ENCODE measurements around the gene SLC16A10. TPM values are rescaled to one million over a fixed set of nuclear protein-coding genes. Genes with fewer than 3 reads are reported as not detected.
A peak's percentile ranks its signal among the peaks of the same experiment; 100 is the strongest.

SLC16A10 gene
- total RNA-seq, 1 donor, result not detected

DNA sequence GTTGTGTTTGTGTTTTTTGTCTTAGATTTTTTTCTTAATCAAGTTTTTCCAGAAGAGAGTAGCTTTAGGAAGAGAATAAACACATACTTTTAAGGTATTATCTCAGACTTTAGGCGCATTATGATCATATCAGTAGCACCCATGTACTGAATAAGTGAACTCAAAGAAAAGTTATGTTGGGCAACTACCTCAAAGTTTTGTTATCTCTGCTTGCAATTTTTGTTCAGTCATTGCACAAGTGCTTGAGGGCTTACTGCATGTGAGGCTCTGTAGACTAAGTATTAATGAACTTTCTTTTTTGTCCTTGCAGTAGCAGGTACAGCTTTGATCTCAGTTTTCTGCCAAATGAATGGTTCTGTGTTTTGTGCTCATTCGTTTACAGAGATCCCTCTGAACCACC, 189.0 kb downstream of the SLC16A10 start:
- H3K4me3 ChIP-seq (ENCODE audit: low read depth, low read length), result no peak overlapping the region
- TF ChIP-seq, protein P1, sequence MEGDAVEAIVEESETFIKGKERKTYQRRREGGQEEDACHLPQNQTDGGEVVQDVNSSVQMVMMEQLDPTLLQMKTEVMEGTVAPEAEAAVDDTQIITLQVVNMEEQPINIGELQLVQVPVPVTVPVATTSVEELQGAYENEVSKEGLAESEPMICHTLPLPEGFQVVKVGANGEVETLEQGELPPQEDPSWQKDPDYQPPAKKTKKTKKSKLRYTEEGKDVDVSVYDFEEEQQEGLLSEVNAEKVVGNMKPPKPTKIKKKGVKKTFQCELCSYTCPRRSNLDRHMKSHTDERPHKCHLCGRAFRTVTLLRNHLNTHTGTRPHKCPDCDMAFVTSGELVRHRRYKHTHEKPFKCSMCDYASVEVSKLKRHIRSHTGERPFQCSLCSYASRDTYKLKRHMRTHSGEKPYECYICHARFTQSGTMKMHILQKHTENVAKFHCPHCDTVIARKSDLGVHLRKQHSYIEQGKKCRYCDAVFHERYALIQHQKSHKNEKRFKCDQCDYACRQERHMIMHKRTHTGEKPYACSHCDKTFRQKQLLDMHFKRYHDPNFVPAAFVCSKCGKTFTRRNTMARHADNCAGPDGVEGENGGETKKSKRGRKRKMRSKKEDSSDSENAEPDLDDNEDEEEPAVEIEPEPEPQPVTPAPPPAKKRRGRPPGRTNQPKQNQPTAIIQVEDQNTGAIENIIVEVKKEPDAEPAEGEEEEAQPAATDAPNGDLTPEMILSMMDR (IDR thresholded peaks at IDR 0.05; ENCODE audit: insufficient read depth, low read depth, low read length), result no peak
- DNase-seq (ENCODE audit: low read depth), result peak; percentile 53

DNA sequence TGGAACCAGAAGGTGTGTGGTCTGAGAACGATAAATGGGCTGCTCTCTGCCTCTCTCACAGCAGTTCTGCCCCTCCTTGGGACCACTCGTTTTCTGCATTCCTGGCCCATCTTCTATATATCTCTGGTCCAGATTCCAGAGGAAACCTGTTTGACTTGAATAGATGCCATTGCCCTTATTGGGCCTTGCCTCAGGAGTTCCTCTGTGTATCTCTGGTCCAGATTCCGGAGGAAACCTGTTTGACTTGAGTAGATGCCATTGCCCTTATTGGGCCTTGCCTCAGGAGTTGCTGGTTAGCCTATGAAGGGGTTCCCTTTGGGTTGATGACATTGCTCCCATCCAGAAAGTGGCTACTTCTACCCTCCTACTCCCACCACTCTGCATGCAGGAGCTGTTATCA, 189.4 kb downstream of the SLC16A10 start:
- DNase-seq (ENCODE audit: low read depth), result no peak
- TF ChIP-seq, protein P1 (IDR thresholded peaks at IDR 0.05; ENCODE audit: insufficient read depth, low read depth, low read length), result no peak
- H3K4me3 ChIP-seq (ENCODE audit: low read depth, low read length), result no peak overlapping the region

GRCh38 chr6:111277819-111278218, 190.5 kb downstream of the SLC16A10 start:
- no peak overlapping the region for H3K4me3 ChIP-seq (ENCODE audit: low read depth, low read length)
- TF ChIP-seq, protein P1 (IDR thresholded peaks at IDR 0.05; ENCODE audit: insufficient read depth, low read depth, low read length), result no peak
- DNase-seq (ENCODE audit: low read depth), result no peak

DNA sequence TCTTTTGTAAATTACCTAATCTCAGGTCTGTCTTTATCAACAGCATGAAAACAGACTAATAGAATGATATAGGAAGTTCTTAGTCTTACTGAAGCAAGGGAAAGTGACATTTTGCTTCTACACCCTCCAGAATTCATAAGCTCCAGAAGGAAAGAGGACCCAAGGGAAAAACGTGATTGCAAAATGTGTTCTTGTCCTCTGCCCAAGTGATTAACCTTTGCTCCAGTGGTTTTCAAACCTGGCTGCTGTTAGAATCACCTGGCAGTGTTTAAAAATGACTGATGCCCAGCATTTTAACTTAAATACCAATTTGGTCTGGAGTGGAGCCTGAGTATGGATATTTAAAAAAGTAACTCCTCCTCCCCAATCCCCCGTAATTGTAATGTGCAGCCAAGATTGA, 191.4 kb downstream of the SLC16A10 start:
- no peak for DNase-seq (ENCODE audit: low read depth)
- H3K4me3 ChIP-seq (ENCODE audit: low read depth, low read length), result no peak overlapping the region
- TF ChIP-seq, protein P1 (IDR thresholded peaks at IDR 0.05; ENCODE audit: insufficient read depth, low read depth, low read length), result no peak

GRCh38 chr6:111280445-111280955, 193.2 kb downstream of the SLC16A10 start:
- H3K4me3 ChIP-seq (ENCODE audit: low read depth, low read length), result no peak overlapping the region
- no peak for DNase-seq (ENCODE audit: low read depth)
- TF ChIP-seq, protein P1 (IDR thresholded peaks at IDR 0.05; ENCODE audit: insufficient read depth, low read depth, low read length), result no peak

Small RNA genes within 50 kb of the gene (small RNA-seq; reads per million reads assigned to genes)
- not detected for gene RNU6-960P

Other genes starting within 250 kb of the SLC16A10 start
- gene AMD1, start 212.7 kb upstream of the SLC16A10 start, total RNA-seq, result 80.5 and 123 TPM in 2 replicates
- gene GTF3C6, start 128.8 kb upstream of the SLC16A10 start, total RNA-seq, result 47.4 and 65.2 TPM in 2 replicates
- 21.3 and 34.5 TPM in 2 replicates for gene RPF2, start 105.5 kb upstream of the SLC16A10 start, total RNA-seq